H1 (cell line): Measurements from ENCODE around the gene PLPPR1. TPM values are rescaled to one million over a fixed set of nuclear protein-coding genes. Genes with fewer than 3 reads are reported as not detected.

ENCODE experiments used
- CTCF ChIA-PET: fragments of 300-600 bp; sonication (Branson Sonifier 250); formaldehyde crosslinking; loops from one replicate; lab custom pipeline; 2021; ENCODE audit not compliant: partially characterized antibody; lab: Charles Lee
- POLR2A ChIA-PET: fragments of 300-600 bp; sonication (Branson Sonifier 250); formaldehyde crosslinking; loops from one replicate; lab custom pipeline; 2021; ENCODE audit warnings: inconsistent platforms; ENCODE audit not compliant: partially characterized antibody; lab: Charles Lee
- DNase-seq, 2 experiments: peaks; one replicate each; pipeline versions ENCODE4 v3.0.0 to v3.0.0-alpha.2; 2010 to 2022; ENCODE audit warnings: low spot score in 2 of 2, low read depth in 1 of 2, mixed read lengths in 1 of 2
- FAIRE-seq: peaks from 2 replicates; lab custom pipeline; 2011; peaks lifted over from hg19 to GRCh38; lab: Jason Lieb, UNC
- H2AFZ ChIP-seq: 2 replicates; pipeline ENCODE4 v1.8.1; 2012; ENCODE audit warnings: low read length, inconsistent platforms
- H2AK5ac ChIP-seq: 2 replicates; pipeline ENCODE4 v1.6.1; 2013; ENCODE audit warnings: low read depth, low read length
- H2BK120ac ChIP-seq: replicated peaks from 2 replicates; pipeline ENCODE3; 2013; ENCODE audit warnings: low read depth, low read length, inconsistent platforms
- H2BK12ac ChIP-seq: 2 replicates; pipeline ENCODE4 v1.6.1; 2013; ENCODE audit warnings: low read depth, low read length
- H2BK15ac ChIP-seq: 2 replicates; pipeline ENCODE4 v1.6.1; 2013; ENCODE audit warnings: low read length
- H2BK20ac ChIP-seq: 2 replicates; pipeline ENCODE4 v1.6.1; 2013; ENCODE audit warnings: low read length
- H2BK5ac ChIP-seq: 2 replicates; pipeline ENCODE4 v1.6.1; 2013; ENCODE audit warnings: low read depth, low read length
- H3K14ac ChIP-seq: 2 replicates; pipeline ENCODE4 v1.6.1; 2013; ENCODE audit warnings: inconsistent platforms; ENCODE audit not compliant: insufficient read length
- H3K18ac ChIP-seq: 2 replicates; pipeline ENCODE4 v1.6.1; 2013; ENCODE audit warnings: low read length; ENCODE audit errors: extremely low read depth
- H3K23ac ChIP-seq: 2 replicates; pipeline ENCODE4 v1.6.1; 2013; ENCODE audit warnings: inconsistent platforms; ENCODE audit not compliant: insufficient read length
- H3K23me2 ChIP-seq: 2 replicates; pipeline ENCODE4 v1.6.1; 2013; ENCODE audit warnings: low read depth, low read length
- H3K27ac ChIP-seq: 2 replicates; pipeline ENCODE4 v1.6.1; 2011; ENCODE audit warnings: low read depth, low read length, inconsistent platforms
- H3K27me3 ChIP-seq, 4 experiments: replicated peaks in 1 of 4; 1 replicate in 1 of 4; 2 replicates in 3 of 4; pipeline versions ENCODE4 v1.6.1 to v1.8.1; 2011 to 2013; ENCODE audit warnings: low read length in 3 of 4, mild to moderate bottlenecking in 3 of 4, inconsistent platforms in 2 of 4, mixed read lengths in 2 of 4, moderate library complexity in 1 of 4; ENCODE audit not compliant: control insufficient read depth in 3 of 4, insufficient read depth in 3 of 4; ENCODE audit errors: extremely low read depth in 1 of 4
- H3K36me3 ChIP-seq, 4 experiments: 2 replicates each; pipeline versions ENCODE4 v1.6.1 to v1.8.1; 2011 to 2013; ENCODE audit warnings: mild to moderate bottlenecking in 4 of 4, low read length in 3 of 4, moderate library complexity in 2 of 4, control low read depth in 1 of 4, inconsistent platforms in 1 of 4; ENCODE audit not compliant: insufficient read depth in 4 of 4, control insufficient read depth in 2 of 4
- H3K4ac ChIP-seq: replicated peaks from 2 replicates; pipeline ENCODE3; 2013; ENCODE audit warnings: low read length, low read depth, mixed read lengths, inconsistent platforms; ENCODE audit not compliant: insufficient read length
- H3K4me1 ChIP-seq, 4 experiments: replicated peaks in 1 of 4; 1 replicate in 1 of 4; 2 replicates in 3 of 4; pipeline versions ENCODE4 v1.6.1 to v1.8.1; 2011 to 2013; ENCODE audit warnings: low read length in 3 of 4, inconsistent platforms in 2 of 4, mixed read lengths in 1 of 4; ENCODE audit not compliant: insufficient read depth in 4 of 4, control insufficient read depth in 3 of 4
- H3K4me2 ChIP-seq, 2 experiments: 2 replicates each; pipeline versions ENCODE4 v1.6.1 to v1.8.1; 2011 to 2013; ENCODE audit warnings: low read depth in 2 of 2, low read length in 2 of 2, control low read depth in 1 of 2, inconsistent platforms in 1 of 2, mild to moderate bottlenecking in 1 of 2; ENCODE audit not compliant: insufficient read depth in 1 of 2
- H3K4me3 ChIP-seq, 4 experiments: fragments of 200-600, 300-600 bp in 1 of 4; sonication (generic), shearing (Covaris generic), sonication (Bioruptor Twin) in 1 of 4; 2 replicates each; pipeline versions ENCODE4 v1.5.1 to v1.8.1; 2011 to 2016; ENCODE audit warnings: low read length in 4 of 4, low read depth in 3 of 4, control low read depth in 2 of 4, inconsistent platforms in 2 of 4, mild to moderate bottlenecking in 2 of 4, mixed read lengths in 1 of 4, moderate library complexity in 1 of 4; ENCODE audit not compliant: insufficient read depth in 2 of 4; ENCODE audit errors: extremely low read depth in 1 of 4
- H3K56ac ChIP-seq: replicated peaks from 2 replicates; pipeline ENCODE3; 2013; ENCODE audit warnings: low read depth, mild to moderate bottlenecking, mixed read lengths, low read length, inconsistent platforms; ENCODE audit not compliant: insufficient read length
- H3K79me1 ChIP-seq: 2 replicates; pipeline ENCODE4 v1.6.1; 2013; ENCODE audit warnings: low read depth, low read length, control low read depth
- H3K79me2 ChIP-seq, 2 experiments: 2 replicates each; pipeline versions ENCODE4 v1.6.1 to v1.8.1; 2012 to 2013; ENCODE audit warnings: low read length in 2 of 2, mild to moderate bottlenecking in 2 of 2, inconsistent platforms in 1 of 2; ENCODE audit not compliant: insufficient read depth in 2 of 2, control insufficient read depth in 1 of 2
- H3K9ac ChIP-seq, 4 experiments: replicated peaks in 1 of 4; 1 replicate in 1 of 4; 2 replicates in 3 of 4; pipeline versions ENCODE4 v1.6.1 to v1.8.1; 2011 to 2013; ENCODE audit warnings: low read depth in 3 of 4, low read length in 3 of 4, control low read depth in 2 of 4, mild to moderate bottlenecking in 2 of 4, moderate library complexity in 2 of 4, inconsistent platforms in 1 of 4; ENCODE audit errors: extremely low read depth in 1 of 4
- H3K9me3 ChIP-seq, 2 experiments: 2 replicates each; pipeline versions ENCODE4 v1.6.1 to v1.8.1; 2012 to 2013; ENCODE audit warnings: mild to moderate bottlenecking in 2 of 2, moderate library complexity in 2 of 2, control low read depth in 1 of 2, inconsistent platforms in 1 of 2, low read depth in 1 of 2, low read length in 1 of 2, mixed read lengths in 1 of 2; ENCODE audit not compliant: insufficient read depth in 2 of 2
- H4K20me1 ChIP-seq, 2 experiments: replicated peaks in 1 of 2; 2 replicates each; pipeline versions ENCODE3 to v1.8.1; 2011 to 2013; ENCODE audit warnings: inconsistent platforms in 2 of 2, low read length in 2 of 2, mild to moderate bottlenecking in 1 of 2; ENCODE audit not compliant: insufficient read depth in 2 of 2, control insufficient read depth in 1 of 2
- H4K5ac ChIP-seq: 2 replicates; pipeline ENCODE4 v1.6.1; 2013; ENCODE audit warnings: low read length, low read depth, mixed read lengths, inconsistent platforms; ENCODE audit not compliant: insufficient read length
- H4K8ac ChIP-seq: 2 replicates; pipeline ENCODE4 v1.8.0; 2013; ENCODE audit warnings: mild to moderate bottlenecking, moderate library complexity, low read length, inconsistent platforms; ENCODE audit not compliant: insufficient read depth; ENCODE audit errors: extremely low read depth
- H4K91ac ChIP-seq: replicated peaks from 2 replicates; pipeline ENCODE3; 2013; ENCODE audit warnings: low read length, mixed read lengths, inconsistent platforms; ENCODE audit not compliant: insufficient read length
- ATF2 ChIP-seq: IDR thresholded peaks from 2 replicates; pipeline ENCODE4 v1.6.1; 2012; ENCODE audit warnings: low read length, inconsistent platforms
- CREB1 ChIP-seq: IDR thresholded peaks from 2 replicates; pipeline ENCODE4 v1.6.1; 2012; ENCODE audit warnings: inconsistent platforms
- CTBP2 ChIP-seq: IDR thresholded peaks from 2 replicates; pipeline ENCODE4 v1.7.0; 2011; ENCODE audit warnings: borderline replicate concordance, mild to moderate bottlenecking, moderate library complexity, mixed read lengths, low read length; ENCODE audit not compliant: insufficient read depth, insufficient read length
- EZH2 ChIP-seq: fragments of 200-600 bp; sonication (generic); IDR thresholded peaks from 2 replicates; pipeline ENCODE4 v1.7.1; 2012; ENCODE audit warnings: low read depth, mild to moderate bottlenecking, moderate library complexity, low read length, inconsistent platforms; ENCODE audit not compliant: severe bottlenecking
- KDM1A ChIP-seq: fragments of 200-600, 300-600 bp; sonication (generic); IDR thresholded peaks from 2 replicates; pipeline ENCODE4 v1.7.1; 2016; ENCODE audit warnings: mild to moderate bottlenecking, low read length, borderline replicate concordance
- MAFK ChIP-seq: IDR thresholded peaks from 2 replicates; pipeline ENCODE4 v1.6.1; 2012; ENCODE audit warnings: low read depth, mild to moderate bottlenecking, improper control_type of control experiment, low read length
- PHF8 ChIP-seq: fragments of 200-600 bp; sonication (generic); conservative IDR thresholded peaks from 2 replicates; pipeline ENCODE4 v1.7.1; 2012; ENCODE audit warnings: low read depth, mild to moderate bottlenecking, inconsistent platforms, low read length, moderate library complexity
- SP1 ChIP-seq: IDR thresholded peaks from 2 replicates; pipeline ENCODE4 v1.6.1; 2011; ENCODE audit warnings: low read depth, low read length
- SP2 ChIP-seq: IDR thresholded peaks from 2 replicates; pipeline ENCODE4 v1.6.1; 2012; ENCODE audit warnings: mild to moderate bottlenecking, low read length, inconsistent platforms
- USF2 ChIP-seq: IDR thresholded peaks from 2 replicates; pipeline ENCODE4 v1.6.1; 2011; ENCODE audit warnings: low read length, improper control_type of control experiment
- polyA plus RNA-seq, 7 experiments: library from polyadenylated mRNA; depleted of rRNA in 3 of 7; stranded (reverse) in 5 of 7; unstranded in 2 of 7; fragments of >200 nt in 5 of 7; fragments of 200-250 nt in 2 of 7; gene quantifications; 1 replicate in 5 of 7; 2 replicates in 1 of 7; 4 replicates in 1 of 7; pipeline versions ENCODE4 v1.2.1 to v1.2.3, GENCODE V29; 2011 to 2013; ENCODE audit warnings: missing spikeins in 2 of 7, mixed read lengths in 2 of 7
- total RNA-seq: library from RNA; stranded (reverse); fragmentation: NEBNext Ultra II Directional; extraction: Animal tissue kit (Norgen Biotek cat#: 25700); gene quantifications from 2 replicates; pipeline ENCODE4 v1.2.1, GENCODE V29; 2021

PLPPR1 gene
- total and polyA plus RNA-seq, 2 of the 8 experiments (the other 6 are each of a cell fraction or from before 2014, with no cell fraction given): 1.4 to 1.8 TPM

- Histone ChIP-seq H3K23me2 (no peaks in the 10 kb centered on the region), H4K91ac (no peak overlapping the region), H3K4ac (no peak overlapping the region), H3K14ac (no peak overlapping the region), H3K9me3 (no peaks in the 10 kb centered on the region), H2BK120ac (no peak overlapping the region), H3K4me2 (no peak overlapping the region), H4K8ac (no peak overlapping the region), H4K20me1 (no peaks in the 10 kb centered on the region), H2BK12ac (no peak overlapping the region), H3K9ac (no peak overlapping the region), H2BK5ac (no peak overlapping the region), H3K27me3 (no peaks in the 10 kb centered on the region), H3K79me1 (no peaks in the 10 kb centered on the region), H2BK20ac (no peak overlapping the region), H3K23ac (no peak overlapping the region), H3K79me2 (no peaks in the 10 kb centered on the region), H3K36me3 (no peaks in the 10 kb centered on the region), H3K4me3 (no peak overlapping the region), H4K5ac (no peak overlapping the region), H3K18ac (no peak overlapping the region), H2AFZ (no peak overlapping the region), H2AK5ac (no peak overlapping the region), H2BK15ac (no peak overlapping the region), H3K4me1 (peaks cover 0 to 3% (median 0%) of the 10 kb centered on the region in 4 experiments; a peak in 2 of 7 replicates), H3K56ac (no peak overlapping the region), H3K27ac (no peak overlapping the region)
- FAIRE-seq: no peak
- no peak for DNase-seq
- no peak for TF ChIP-seq EZH2
- TF ChIP-seq KDM1A: no peak
- no peak for TF ChIP-seq ATF2
- no peak for TF ChIP-seq SP1
- no peak for TF ChIP-seq SP2
- no peak for TF ChIP-seq CTBP2
- no peak for TF ChIP-seq PHF8
- no peak for TF ChIP-seq USF2
- TF ChIP-seq CREB1: no peak
- no peak for TF ChIP-seq MAFK
- ChIA-PET CTCF (interaction anchor here (1.0 to 2.2 kb wide), 8 partner anchors 9 to 625 kb away, joined by 3 to 12 read pairs (median 6); no protein-coding TSS in a partner anchor), POLR2A (no interaction called here)
Measured at GRCh38 chr9:101226161-101226560, 197.6 kb downstream of the PLPPR1 start.
